PFSK-1 (cell line): ENCODE data around the gene TRPV3.

Source experiments
- FOXP2 ChIP-seq: optimal IDR thresholded peaks from 2 replicates; pipeline ENCODE3; 2011; ENCODE audit warnings: borderline replicate concordance, control low read depth, inconsistent platforms; ENCODE audit not compliant: insufficient read depth; ENCODE audit errors: extremely low read length, extremely low read depth
- POLR2AphosphoS5 ChIP-seq: IDR thresholded peaks from 2 replicates; pipeline ENCODE4 v1.6.1; 2012; ENCODE audit warnings: low read depth, mild to moderate bottlenecking, control low read depth, low read length, moderate library complexity
- SIN3A ChIP-seq: IDR thresholded peaks from 2 replicates; pipeline ENCODE4 v1.6.1; 2012; ENCODE audit warnings: mild to moderate bottlenecking, low read length, moderate library complexity, borderline replicate concordance; ENCODE audit not compliant: insufficient read depth
- TAF1 ChIP-seq: IDR thresholded peaks from 2 replicates; pipeline ENCODE4 v1.6.1; 2012; ENCODE audit warnings: low read length, control low read depth, borderline replicate concordance; ENCODE audit not compliant: insufficient read depth
- TF ChIP-seq, protein P1 (sequence below), 2 experiments: IDR thresholded peaks; 2 replicates each; pipeline versions ENCODE4 v1.6.1 to v1.8.0; 2011 to 2012; ENCODE audit warnings: low read depth in 2 of 2, low read length in 2 of 2, control low read depth in 1 of 2, inconsistent platforms in 1 of 2, mild to moderate bottlenecking in 1 of 2, moderate library complexity in 1 of 2; ENCODE audit not compliant: insufficient read depth in 1 of 2

DNA sequence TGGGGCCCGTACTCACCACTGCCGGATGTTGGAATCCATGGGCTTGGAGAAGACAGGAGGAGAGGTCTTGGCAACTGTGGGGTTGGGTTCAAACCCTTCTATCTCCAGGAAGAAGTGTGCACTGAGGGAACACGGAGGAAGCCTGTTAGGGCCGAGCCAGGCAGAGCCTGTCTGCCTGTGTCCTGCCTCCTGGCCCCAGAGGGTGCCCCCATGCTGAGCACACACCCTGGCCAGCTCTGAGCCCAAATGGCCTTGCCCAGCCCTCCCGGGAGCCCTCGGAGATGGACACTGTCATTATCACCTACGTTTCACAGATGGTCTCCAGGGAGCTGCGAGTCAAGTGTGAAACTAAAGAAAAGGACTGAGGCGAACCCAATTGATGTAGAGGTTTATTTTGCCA lies 12.5 kb downstream of the TRPV3 start:
- TF ChIP-seq POLR2AphosphoS5 (no peak), SIN3A (no peak), TAF1 (no peak), FOXP2 (no peak)
- TF ChIP-seq, protein P1, sequence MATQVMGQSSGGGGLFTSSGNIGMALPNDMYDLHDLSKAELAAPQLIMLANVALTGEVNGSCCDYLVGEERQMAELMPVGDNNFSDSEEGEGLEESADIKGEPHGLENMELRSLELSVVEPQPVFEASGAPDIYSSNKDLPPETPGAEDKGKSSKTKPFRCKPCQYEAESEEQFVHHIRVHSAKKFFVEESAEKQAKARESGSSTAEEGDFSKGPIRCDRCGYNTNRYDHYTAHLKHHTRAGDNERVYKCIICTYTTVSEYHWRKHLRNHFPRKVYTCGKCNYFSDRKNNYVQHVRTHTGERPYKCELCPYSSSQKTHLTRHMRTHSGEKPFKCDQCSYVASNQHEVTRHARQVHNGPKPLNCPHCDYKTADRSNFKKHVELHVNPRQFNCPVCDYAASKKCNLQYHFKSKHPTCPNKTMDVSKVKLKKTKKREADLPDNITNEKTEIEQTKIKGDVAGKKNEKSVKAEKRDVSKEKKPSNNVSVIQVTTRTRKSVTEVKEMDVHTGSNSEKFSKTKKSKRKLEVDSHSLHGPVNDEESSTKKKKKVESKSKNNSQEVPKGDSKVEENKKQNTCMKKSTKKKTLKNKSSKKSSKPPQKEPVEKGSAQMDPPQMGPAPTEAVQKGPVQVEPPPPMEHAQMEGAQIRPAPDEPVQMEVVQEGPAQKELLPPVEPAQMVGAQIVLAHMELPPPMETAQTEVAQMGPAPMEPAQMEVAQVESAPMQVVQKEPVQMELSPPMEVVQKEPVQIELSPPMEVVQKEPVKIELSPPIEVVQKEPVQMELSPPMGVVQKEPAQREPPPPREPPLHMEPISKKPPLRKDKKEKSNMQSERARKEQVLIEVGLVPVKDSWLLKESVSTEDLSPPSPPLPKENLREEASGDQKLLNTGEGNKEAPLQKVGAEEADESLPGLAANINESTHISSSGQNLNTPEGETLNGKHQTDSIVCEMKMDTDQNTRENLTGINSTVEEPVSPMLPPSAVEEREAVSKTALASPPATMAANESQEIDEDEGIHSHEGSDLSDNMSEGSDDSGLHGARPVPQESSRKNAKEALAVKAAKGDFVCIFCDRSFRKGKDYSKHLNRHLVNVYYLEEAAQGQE (IDR thresholded peaks at IDR 0.05; ENCODE audit: insufficient read depth in 1 of 2, low read depth in 2 of 2, low read length in 2 of 2): no peak
